Spleen (tissue), 7 donors: ENCODE measurements around the gene DVL2.
A peak's percentile ranks its signal among the peaks of the same experiment; 100 is the strongest.

Experiments used
- POLR2A ChIP-seq, 3 donors: fragments of 450-650 bp; IDR thresholded peaks; one replicate each; pipeline ENCODE4 v1.5.1; 2017; ENCODE audit warnings: antibody characterized with exemption in 3 of 3, mild to moderate bottlenecking in 1 of 3
- POLR2AphosphoS5 ChIP-seq, 3 donors: sonication (generic); formaldehyde crosslinking; IDR thresholded peaks; one replicate each; pipeline ENCODE4 v1.5.1; 2017; ENCODE audit warnings: antibody characterized with exemption in 3 of 3
- TF ChIP-seq, protein P1 (sequence below), 11 experiments: fragments of 200-600 bp in 7 of 11; fragments of 450-650 bp in 4 of 11; sonication (generic) in 4 of 11; IDR thresholded peaks in 8 of 11; conservative IDR thresholded peaks in 3 of 11; 1 replicate in 7 of 11; 2 replicates in 4 of 11; pipeline versions ENCODE4 v1.4.0 to v1.8.0; 2016 to 2021; ENCODE audit warnings: antibody characterized with exemption in 11 of 11, inconsistent platforms in 4 of 11, mild to moderate bottlenecking in 1 of 11
- donor health status: DM: no; HTN: no; CAD: no; lungs with moderate emphysema.
- donor health status: DM: no; HTN: no; CAD: no.
- donor health status: DM: no; HTN: no; CAD: no.

DNA sequence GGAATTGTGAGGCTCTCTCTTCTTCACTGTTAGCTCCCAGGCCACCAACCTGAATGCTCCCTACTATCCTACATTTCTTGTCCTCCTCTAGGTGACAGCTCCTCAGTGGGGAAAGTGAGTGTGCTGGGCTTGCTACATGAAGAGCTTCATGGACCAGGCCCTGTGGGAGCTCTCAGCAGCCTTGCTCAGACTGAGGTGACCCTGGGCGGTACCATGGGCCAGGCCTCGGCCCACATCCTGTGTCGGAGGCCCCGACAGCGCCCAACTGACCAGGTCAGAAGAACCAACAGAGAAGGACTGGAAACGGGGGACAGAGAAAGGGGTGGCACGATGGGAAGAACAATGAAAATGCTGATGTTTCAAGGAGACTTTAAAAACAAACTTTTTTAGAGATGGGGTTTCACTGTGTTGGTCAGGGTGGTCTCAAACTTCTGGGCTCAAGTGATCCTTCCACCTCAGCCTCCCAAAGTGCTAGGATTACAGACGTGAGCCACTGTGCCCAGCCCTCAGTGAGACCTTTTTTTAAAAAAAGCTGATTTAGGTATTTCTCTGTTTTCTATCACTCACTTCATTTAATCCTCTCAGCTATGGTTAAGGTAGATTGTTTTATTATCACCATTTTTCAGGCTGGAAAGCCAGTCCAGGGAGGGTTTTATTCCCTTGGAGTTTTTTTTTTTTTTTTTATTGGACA, 22.6 kb upstream of the DVL2 start:
- TF ChIP-seq, protein P1, sequence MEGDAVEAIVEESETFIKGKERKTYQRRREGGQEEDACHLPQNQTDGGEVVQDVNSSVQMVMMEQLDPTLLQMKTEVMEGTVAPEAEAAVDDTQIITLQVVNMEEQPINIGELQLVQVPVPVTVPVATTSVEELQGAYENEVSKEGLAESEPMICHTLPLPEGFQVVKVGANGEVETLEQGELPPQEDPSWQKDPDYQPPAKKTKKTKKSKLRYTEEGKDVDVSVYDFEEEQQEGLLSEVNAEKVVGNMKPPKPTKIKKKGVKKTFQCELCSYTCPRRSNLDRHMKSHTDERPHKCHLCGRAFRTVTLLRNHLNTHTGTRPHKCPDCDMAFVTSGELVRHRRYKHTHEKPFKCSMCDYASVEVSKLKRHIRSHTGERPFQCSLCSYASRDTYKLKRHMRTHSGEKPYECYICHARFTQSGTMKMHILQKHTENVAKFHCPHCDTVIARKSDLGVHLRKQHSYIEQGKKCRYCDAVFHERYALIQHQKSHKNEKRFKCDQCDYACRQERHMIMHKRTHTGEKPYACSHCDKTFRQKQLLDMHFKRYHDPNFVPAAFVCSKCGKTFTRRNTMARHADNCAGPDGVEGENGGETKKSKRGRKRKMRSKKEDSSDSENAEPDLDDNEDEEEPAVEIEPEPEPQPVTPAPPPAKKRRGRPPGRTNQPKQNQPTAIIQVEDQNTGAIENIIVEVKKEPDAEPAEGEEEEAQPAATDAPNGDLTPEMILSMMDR (IDR thresholded peaks at IDR 0.05 in 8 of 11, conservative IDR thresholded peaks at IDR 0.05 in 3 of 11), result no peak
- TF ChIP-seq POLR2A (IDR thresholded peaks at IDR 0.05), result no peak
- peak in 1 of 3 donors; percentile 32 for TF ChIP-seq POLR2AphosphoS5 (IDR thresholded peaks at IDR 0.05)
